ENCODE data around the gene ZNF467.
A peak's percentile ranks its signal among the peaks of the same experiment; 100 is the strongest.

Gene ZNF467

DNA sequence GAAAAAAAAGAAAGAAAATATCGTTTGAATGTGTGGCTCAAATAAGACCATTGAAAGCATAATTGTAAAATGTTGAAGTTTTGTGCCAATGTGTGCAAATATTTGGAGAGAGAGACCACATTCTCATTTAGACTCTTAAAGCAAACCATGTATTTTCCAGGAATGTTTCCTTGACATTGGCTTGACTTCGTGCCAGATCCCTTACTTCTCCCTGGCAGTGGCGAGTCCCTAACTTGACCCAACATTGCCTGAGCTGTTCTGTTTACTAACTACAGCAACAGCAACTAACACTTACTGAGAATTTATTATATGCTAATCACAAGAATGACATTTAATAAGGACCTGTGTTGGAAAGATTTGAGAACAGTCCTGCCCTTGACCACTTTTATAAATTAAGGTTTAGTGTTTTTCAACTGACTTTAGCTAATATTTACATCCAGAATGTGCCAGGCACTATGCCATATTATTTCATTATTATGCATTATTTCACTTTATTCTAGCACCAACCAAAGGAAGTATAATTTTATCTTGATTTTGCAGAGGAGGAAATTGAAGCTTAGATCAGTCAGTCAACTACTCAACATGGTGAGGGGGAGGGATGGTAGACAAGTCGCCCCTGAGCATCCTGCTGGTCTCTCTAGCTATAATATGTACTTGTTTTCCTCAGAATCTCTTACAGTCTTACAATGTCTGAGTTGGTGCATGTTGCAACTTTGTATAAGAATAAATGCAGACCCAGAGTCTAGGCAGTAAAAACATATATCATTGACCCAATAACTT, 29.7 kb downstream of the ZNF467 start:
- Mint-ChIP-seq H3K4me3 (no peak overlapping the region), H3K36me3 (ENCODE audit: low read depth) (no peaks in the 10 kb centered on the region), H3K27me3 (ENCODE audit: low read depth) (peaks cover 40% of the 10 kb centered on the region), H3K27ac (no peak overlapping the region), H3K4me1 (ENCODE audit: low read depth) (peaks cover 7% of the 10 kb centered on the region), H3K9me3 (no peaks in the 10 kb centered on the region)

DNA sequence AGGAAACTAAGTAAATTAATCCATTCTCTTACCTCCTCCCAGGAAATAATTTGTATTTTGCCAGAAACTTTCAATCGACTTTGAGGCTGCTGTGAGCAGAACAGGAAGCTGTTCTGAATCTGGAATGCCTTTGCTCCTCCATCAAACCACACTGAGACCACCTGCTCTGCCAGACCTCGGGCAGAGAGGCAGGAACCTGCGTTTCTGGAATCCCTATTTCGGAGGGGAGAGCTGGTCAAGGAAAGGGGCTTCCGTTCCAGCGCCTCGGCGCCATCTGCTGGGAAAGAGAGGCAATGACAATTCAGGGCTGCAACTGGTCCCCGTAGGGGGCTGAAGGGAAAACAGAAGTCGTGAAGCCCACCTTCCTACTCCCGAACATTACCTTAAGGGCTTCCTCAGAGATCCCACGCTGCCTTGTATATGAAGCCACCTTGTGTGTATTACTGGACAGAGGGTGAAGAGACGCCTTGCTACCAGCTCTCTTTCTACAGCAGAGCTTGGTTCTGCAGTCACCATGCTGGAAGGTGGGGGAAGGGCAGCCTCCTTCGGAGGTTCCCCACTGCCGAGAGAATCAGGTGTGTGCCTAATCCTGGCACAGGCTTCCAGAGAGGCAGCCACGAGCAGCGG, 31.2 kb downstream of the ZNF467 start:
- Mint-ChIP-seq H3K27ac (no peak overlapping the region), H3K4me1 (ENCODE audit: low read depth) (peaks cover 7% of the 10 kb centered on the region), H3K36me3 (ENCODE audit: low read depth) (no peaks in the 10 kb centered on the region), H3K27me3 (ENCODE audit: low read depth) (peaks cover 44% of the 10 kb centered on the region), H3K4me3 (peak overlapping the region; percentile 77), H3K9me3 (no peaks in the 10 kb centered on the region)

DNA sequence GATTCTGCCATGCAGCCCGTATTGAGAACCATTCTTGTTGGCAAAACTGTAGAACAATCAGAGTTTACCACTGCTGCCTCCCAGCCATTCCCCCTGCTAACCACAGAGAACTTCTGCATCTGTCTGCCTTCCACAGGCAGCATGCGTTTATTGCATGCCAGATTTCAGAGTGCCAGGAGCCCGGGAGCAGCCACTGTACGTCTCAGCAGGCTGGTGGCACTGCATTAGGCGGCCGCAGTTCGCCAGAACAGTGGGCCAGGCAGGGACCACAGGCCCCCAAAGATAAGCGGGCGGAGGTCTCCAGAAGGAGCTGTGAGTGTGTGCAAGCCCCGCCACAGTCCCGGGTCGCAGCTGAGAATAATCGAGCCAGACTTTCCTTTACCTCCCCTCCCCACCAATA, 31.8 kb downstream of the ZNF467 start:
- Mint-ChIP-seq H3K9me3 (no peaks in the 10 kb centered on the region), H3K36me3 (ENCODE audit: low read depth) (no peaks in the 10 kb centered on the region), H3K4me1 (ENCODE audit: low read depth) (peaks cover 7% of the 10 kb centered on the region), H3K27me3 (ENCODE audit: low read depth) (peaks cover 44% of the 10 kb centered on the region), H3K27ac (no peak overlapping the region), H3K4me3 (peak overlapping the region; percentile 77)

DNA sequence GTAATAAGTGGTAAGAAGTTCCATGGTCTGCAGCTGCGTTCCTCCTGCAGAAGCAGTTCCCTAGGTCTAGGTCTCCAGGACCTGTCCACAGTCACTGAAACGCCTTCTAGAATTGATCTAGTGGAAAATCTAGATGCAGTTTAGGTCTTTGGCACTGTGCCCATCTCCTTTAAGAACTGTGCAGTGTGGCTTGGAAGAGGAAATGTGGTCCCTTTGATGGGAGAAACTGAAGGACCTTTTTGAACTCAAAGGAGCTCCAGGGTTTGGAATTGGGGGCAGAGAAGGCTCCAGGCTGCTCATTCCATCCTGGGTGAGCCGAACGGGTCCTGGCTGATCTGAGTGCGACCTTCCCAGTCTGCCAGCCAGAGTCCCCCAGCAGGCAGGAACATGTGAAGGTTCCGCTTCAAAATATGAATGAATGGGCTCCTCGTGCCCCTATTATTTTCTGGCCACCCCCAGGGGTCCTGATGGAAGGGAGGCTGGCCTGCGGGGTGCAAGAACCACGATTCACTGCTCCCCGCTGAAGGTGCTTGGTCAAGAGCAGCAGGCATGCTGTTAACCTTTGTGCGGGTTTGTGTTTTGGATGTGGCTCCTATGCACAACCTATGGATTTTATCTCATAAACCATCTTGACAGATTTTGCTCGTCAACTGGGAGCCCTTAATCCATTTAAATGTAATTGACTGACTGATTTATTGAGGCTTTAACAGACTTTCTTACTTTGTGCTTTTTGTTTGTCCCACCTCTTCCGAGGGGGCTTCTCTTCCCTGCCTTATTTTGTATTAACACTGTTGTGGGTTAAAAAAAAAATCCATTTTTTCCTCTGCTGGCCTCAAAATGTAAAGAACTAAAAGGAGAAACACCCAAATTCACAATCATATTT, 36.7 kb downstream of the ZNF467 start:
- H3K27ac Mint-ChIP-seq = no peak overlapping the region
- H3K9me3 Mint-ChIP-seq = no peaks in the 10 kb centered on the region
- no peak overlapping the region for H3K4me3 Mint-ChIP-seq
- H3K27me3 Mint-ChIP-seq (ENCODE audit: low read depth) = peaks cover 28% of the 10 kb centered on the region
- H3K36me3 Mint-ChIP-seq (ENCODE audit: low read depth) = no peaks in the 10 kb centered on the region
- no peaks in the 10 kb centered on the region for H3K4me1 Mint-ChIP-seq (ENCODE audit: low read depth)

DNA sequence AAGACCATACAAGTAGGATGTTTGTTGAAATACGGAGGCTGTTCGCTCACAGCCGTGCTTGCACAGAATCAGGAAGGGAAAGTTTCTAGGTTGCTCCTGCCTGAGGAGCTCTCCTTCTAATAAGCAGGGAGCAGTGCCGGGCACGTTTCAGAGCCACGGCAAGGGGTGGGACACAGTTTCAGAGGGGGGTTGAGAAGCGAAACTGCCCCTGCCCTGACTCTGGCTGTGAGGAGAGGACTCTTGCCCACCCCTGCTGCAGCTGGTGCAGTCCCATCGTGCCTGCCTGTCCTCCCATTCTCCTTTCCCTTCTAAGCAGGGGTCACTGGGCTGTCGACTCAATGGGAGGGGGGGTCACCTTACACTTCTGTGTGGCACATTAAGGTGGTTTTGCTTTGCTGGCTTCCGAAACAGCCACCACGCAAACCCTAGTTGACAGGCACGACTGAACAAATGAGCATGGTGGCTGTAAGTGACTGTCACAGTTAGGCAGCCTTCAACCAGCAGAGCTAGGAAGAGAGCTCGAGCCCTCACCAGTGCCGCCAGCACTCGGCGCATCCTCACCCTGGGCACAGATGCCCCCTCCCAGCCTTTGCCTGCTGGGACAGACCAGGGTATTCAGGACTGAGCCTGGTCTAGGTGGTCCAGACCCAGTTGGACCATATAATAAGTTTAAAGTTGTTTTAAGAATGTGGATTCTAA, 37.5 kb downstream of the ZNF467 start:
- no peaks in the 10 kb centered on the region for H3K36me3 Mint-ChIP-seq (ENCODE audit: low read depth)
- no peak overlapping the region for H3K27ac Mint-ChIP-seq
- H3K27me3 Mint-ChIP-seq (ENCODE audit: low read depth) = peaks cover 21% of the 10 kb centered on the region
- H3K4me1 Mint-ChIP-seq (ENCODE audit: low read depth) = no peaks in the 10 kb centered on the region
- no peak overlapping the region for H3K4me3 Mint-ChIP-seq
- no peaks in the 10 kb centered on the region for H3K9me3 Mint-ChIP-seq

DNA sequence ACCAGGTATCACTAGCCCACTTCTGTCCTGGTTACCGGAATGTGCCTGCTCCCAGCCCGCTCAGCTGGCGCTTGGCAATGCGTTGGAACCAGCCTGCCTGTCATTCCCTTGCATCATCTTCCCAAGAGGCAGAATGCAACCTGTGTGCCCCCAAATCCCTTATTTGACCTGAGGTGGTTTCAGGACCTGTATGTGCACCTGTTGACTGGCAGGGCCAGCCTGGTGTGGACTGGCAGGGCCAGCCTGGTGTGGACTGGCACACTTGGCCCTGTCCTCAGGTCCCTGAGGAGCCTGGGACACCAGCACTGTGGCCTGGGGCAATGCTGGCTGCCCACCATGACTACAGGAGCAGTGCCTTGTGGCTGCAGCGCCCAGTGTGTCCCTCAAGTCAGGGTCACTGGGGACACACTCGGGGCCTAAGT, 38.2 kb downstream of the ZNF467 start:
- Mint-ChIP-seq H3K36me3 (ENCODE audit: low read depth) (no peaks in the 10 kb centered on the region), H3K4me1 (ENCODE audit: low read depth) (no peaks in the 10 kb centered on the region), H3K9me3 (no peaks in the 10 kb centered on the region), H3K4me3 (no peak overlapping the region), H3K27ac (no peak overlapping the region), H3K27me3 (ENCODE audit: low read depth) (peaks cover 14% of the 10 kb centered on the region)

DNA sequence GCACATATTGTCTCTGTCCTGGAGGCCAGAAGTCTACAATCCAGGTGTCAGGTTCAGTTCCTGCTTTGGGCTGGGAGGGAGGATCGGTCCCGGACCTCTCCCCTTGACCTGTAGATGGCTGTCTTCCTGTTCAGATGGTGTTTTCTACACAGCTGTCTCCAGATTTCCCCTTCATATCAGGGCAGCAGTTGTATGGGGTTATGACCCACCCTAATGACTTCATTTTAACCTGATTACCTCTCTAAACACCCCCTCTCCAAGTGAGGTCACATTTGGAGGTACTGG, 38.7 kb downstream of the ZNF467 start:
- Mint-ChIP-seq H3K27me3 (ENCODE audit: low read depth) (peaks cover 10% of the 10 kb centered on the region), H3K4me3 (no peak overlapping the region), H3K9me3 (no peaks in the 10 kb centered on the region), H3K36me3 (ENCODE audit: low read depth) (no peaks in the 10 kb centered on the region), H3K4me1 (ENCODE audit: low read depth) (no peaks in the 10 kb centered on the region), H3K27ac (no peak overlapping the region)

DNA sequence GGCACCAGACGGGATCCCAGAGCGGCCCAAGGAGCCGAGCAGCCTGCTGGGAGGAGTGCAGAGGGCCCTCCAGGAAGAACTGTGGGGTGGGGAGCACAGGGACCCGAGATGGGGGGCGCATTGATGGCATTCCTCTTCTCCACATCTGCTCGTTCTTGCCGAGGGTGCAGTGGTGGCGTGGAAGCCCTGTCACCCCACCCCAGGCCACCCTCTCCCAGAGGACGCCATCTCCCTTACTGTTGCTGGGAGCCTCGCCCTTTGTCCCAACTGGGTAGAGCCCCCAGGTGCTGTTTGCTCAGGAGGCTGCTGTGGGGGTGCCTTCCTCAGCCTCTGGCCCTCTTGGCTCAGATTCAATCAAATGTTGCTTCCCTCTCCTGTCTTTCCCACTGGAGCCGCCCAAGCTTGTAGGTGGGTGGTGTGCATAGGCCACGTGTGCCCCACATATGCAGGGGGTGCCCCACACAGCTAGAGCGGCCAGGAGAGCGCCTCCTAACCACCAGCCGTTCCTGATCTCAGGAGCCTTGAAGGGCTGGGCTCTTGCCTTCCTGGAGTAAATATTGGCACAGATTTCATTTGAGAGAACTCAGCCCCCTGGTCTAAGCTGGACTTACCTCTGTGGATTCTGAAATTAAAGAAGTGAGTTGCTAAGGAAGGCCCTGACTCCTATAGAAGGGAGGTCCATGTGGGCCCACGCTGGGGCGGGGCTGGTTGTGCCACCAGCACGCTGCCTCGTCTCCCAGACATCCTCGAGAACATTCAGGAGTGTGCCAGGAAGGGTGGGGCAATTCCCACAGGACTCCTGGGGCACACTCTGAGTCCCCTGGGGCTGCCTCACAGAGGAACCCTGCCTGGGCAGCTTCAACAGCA, 39.2 kb downstream of the ZNF467 start:
- Mint-ChIP-seq H3K27ac (no peak overlapping the region), H3K4me1 (ENCODE audit: low read depth) (no peaks in the 10 kb centered on the region), H3K36me3 (ENCODE audit: low read depth) (no peaks in the 10 kb centered on the region), H3K4me3 (no peak overlapping the region), H3K9me3 (no peaks in the 10 kb centered on the region), H3K27me3 (ENCODE audit: low read depth) (peaks cover 4% of the 10 kb centered on the region)

DNA sequence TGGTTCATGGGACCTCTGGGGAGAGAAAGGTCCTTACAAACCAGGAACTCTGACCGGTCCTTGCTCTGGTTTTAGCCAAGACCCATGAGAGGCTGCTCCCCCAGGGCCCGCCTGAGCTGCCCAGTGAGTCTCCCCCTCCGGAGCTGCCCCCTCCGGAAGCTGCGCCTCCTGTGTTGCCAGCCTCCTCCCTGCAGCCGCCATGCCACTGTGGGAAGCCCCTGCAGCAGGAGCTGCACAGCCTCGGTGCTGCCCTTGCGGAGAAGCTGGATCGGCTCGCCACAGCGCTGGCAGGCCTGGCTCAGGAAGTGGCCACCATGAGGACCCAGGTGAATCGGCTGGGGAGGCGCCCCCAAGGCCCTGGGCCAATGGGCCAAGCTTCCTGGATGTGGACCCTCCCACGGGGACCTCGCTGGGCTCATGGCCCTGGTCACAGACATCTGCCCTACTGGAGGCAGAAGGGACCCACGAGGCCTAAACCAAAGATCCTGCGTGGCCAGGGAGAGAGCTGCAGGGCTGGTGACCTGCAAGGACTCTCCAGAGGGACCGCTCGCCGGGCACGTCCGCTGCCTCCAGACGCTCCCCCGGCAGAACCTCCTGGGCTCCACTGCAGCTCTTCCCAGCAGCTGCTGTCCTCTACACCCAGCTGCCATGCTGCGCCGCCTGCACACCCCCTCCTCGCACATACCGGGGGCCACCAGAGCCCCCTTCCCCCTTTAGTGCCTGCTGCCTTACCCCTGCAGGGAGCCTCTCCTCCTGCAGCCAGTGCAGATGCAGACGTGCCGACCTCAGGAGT, 40.1 kb downstream of the ZNF467 start:
- Mint-ChIP-seq H3K9me3 (no peaks in the 10 kb centered on the region), H3K27me3 (ENCODE audit: low read depth) (peaks cover 3% of the 10 kb centered on the region), H3K4me3 (no peak overlapping the region), H3K27ac (no peak overlapping the region), H3K4me1 (ENCODE audit: low read depth) (no peaks in the 10 kb centered on the region), H3K36me3 (ENCODE audit: low read depth) (no peaks in the 10 kb centered on the region)

DNA sequence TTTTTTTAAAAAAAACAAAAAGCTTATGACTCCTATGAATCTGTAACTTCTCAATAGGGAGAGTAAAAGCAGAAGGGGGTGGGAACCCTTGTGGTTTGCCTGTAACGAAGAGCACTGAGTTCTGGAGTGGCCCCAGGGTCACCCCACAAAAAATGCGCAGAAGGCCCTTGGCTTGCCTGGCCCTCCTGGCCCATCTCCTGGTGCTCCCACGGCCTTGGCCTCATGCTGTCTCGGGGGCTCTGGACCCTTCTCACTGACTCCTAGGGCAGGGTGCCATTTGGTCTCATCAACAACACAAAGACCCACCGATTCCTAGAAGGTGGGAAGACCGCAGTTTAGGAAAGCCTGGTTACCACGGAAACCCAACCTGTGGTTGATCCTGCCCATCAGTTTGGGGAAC, 40.8 kb downstream of the ZNF467 start:
- Mint-ChIP-seq H3K27me3 (ENCODE audit: low read depth) (no peaks in the 10 kb centered on the region), H3K27ac (no peak overlapping the region), H3K36me3 (ENCODE audit: low read depth) (no peaks in the 10 kb centered on the region), H3K4me3 (no peak overlapping the region), H3K9me3 (no peaks in the 10 kb centered on the region), H3K4me1 (ENCODE audit: low read depth) (no peaks in the 10 kb centered on the region)

DNA sequence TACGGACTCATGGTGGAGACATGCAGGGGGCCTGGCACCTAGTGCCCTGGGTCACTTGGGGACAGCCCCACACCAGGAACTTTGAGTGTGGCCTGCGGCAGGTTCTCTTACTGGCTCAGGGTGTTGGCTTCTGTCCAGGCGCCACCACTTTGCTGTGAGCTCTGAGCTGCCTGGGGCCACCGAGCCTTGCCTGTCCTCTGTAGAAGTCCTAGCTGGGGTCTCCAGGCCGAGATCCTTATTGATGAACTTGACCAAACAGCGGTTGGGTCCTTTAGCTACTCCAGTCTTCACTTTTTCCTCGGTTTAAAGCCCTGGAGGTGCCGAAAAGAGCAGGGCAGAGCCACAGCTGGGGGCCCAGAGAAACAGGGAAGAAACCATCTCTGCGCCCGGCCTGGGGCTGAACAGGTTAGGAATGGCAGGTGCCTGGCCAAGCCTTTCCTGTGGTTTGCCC, 41.3 kb downstream of the ZNF467 start:
- H3K27ac Mint-ChIP-seq = no peak overlapping the region

DNA sequence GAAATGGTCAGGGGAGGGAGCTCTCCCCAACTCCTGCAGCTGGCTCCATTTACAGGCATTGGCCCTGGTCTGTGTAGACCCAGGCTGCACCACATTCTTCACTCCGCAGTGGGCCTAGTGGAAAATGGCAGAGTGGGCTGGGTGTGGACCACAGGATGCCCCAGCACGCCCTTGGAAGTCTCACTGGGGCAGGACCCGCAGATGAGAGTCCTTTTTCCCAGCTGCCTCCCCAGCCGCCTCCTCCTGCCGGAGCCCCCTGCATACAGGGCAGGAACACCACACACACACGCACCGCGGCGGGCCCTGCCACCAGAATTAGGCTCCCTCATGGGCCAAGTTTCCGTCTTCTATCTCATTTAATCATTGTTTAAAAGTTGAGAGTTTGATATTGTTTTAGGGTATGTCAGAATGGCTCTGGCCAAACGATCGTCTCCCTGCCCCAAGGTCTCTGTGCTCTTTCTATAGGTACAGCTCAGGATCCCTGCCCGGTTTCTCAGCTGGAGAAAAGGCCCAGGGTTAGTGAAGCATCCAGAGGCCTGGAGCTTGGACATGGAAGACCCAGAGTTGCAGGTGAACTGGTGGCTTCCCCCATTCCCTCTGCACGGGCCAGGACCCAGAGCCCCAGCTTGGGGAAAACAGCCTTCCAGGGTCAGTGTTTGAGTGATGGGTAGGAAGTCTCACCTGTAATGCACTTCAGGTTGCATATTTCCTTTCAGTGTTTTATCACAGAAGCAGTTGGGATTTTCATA, 42.0 kb downstream of the ZNF467 start:
- no peak overlapping the region for H3K4me3 Mint-ChIP-seq
- no peaks in the 10 kb centered on the region for H3K4me1 Mint-ChIP-seq (ENCODE audit: low read depth)
- no peaks in the 10 kb centered on the region for H3K36me3 Mint-ChIP-seq (ENCODE audit: low read depth)
- H3K27ac Mint-ChIP-seq = no peak overlapping the region
- H3K9me3 Mint-ChIP-seq = no peaks in the 10 kb centered on the region
- no peaks in the 10 kb centered on the region for H3K27me3 Mint-ChIP-seq (ENCODE audit: low read depth)

More for the DNA sequence above, 41.3 kb downstream of the ZNF467 start:
- no peak overlapping the region for H3K4me3 Mint-ChIP-seq
- H3K9me3 Mint-ChIP-seq = no peaks in the 10 kb centered on the region
- no peaks in the 10 kb centered on the region for H3K27me3 Mint-ChIP-seq (ENCODE audit: low read depth)
- H3K4me1 Mint-ChIP-seq (ENCODE audit: low read depth) = no peaks in the 10 kb centered on the region
- no peaks in the 10 kb centered on the region for H3K36me3 Mint-ChIP-seq (ENCODE audit: low read depth)
